ENCODE data around the gene MITD1. TPM values are rescaled to one million over a fixed set of nuclear protein-coding genes. Genes with fewer than 3 reads are reported as not detected.

Gene MITD1
- total and polyA plus RNA-seq, 2 of the 13 experiments (the other 11 are each of a cell fraction or from before 2014, with no cell fraction given): 17.8 to 43.7 TPM

DNA sequence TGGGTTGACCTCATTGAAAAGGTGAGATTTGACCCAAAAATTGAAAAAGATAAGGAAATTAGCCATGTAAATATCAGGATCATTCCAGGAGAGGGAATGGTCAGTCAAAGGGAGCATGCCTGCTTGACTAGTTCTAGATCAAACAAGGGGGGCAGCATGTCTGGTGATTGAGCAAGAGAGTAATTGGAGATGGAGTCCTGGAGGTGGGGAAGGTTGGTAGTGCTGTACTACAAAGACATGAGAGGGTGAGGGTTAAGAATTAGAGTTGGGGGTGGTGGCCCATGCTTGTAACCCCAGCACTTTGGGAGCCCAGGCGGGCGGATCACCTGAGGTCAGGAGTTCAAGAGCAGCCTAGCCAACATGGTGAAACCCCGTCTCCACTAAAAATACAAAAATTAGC, 2.2 kb upstream of the MITD1 start (continued):
- no peak for TF ChIP-seq NKX3-1 (CRISPR knock-in tag; IDR thresholded peaks at IDR 0.05)
- TF ChIP-seq, protein P1, sequence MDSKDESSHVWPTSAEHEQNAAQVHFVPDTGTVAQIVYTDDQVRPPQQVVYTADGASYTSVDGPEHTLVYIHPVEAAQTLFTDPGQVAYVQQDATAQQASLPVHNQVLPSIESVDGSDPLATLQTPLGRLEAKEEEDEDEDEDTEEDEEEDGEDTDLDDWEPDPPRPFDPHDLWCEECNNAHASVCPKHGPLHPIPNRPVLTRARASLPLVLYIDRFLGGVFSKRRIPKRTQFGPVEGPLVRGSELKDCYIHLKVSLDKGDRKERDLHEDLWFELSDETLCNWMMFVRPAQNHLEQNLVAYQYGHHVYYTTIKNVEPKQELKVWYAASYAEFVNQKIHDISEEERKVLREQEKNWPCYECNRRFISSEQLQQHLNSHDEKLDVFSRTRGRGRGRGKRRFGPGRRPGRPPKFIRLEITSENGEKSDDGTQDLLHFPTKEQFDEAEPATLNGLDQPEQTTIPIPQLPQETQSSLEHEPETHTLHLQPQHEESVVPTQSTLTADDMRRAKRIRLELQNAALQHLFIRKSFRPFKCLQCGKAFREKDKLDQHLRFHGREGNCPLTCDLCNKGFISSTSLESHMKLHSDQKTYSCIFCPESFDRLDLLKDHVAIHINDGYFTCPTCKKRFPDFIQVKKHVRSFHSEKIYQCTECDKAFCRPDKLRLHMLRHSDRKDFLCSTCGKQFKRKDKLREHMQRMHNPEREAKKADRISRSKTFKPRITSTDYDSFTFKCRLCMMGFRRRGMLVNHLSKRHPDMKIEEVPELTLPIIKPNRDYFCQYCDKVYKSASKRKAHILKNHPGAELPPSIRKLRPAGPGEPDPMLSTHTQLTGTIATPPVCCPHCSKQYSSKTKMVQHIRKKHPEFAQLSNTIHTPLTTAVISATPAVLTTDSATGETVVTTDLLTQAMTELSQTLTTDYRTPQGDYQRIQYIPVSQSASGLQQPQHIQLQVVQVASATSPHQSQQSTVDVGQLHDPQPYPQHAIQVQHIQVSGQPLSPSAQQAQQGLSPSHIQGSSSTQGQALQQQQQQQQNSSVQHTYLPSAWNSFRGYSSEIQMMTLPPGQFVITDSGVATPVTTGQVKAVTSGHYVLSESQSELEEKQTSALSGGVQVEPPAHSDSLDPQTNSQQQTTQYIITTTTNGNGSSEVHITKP (CRISPR knock-in tag; IDR thresholded peaks at IDR 0.05; ENCODE audit: low read depth): no peak
- TF ChIP-seq, protein P2, sequence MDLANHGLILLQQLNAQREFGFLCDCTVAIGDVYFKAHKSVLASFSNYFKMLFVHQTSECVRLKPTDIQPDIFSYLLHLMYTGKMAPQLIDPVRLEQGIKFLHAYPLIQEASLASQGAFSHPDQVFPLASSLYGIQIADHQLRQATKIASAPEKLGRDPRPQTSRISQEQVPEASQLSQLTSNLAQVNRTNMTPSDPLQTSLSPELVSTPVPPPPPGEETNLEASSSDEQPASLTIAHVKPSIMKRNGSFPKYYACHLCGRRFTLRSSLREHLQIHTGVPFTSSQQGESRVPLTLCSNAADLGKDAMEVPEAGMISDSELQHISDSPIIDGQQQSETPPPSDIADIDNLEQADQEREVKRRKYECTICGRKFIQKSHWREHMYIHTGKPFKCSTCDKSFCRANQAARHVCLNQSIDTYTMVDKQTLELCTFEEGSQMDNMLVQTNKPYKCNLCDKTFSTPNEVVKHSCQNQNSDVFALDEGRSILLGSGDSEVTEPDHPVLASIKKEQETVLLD (CRISPR knock-in tag; IDR thresholded peaks at IDR 0.05; ENCODE audit: low read depth): no peak
- TF ChIP-seq ELF3 (CRISPR knock-in tag; IDR thresholded peaks at IDR 0.05): 0 out of 2 replicates have a peak, but pooled peaks have one; percentile 4
- no peak for TF ChIP-seq ZNF496 (CRISPR knock-in tag; IDR thresholded peaks at IDR 0.05; ENCODE audit: insufficient replicate concordance)
- no peak for TF ChIP-seq STAG1 (CRISPR knock-in tag; IDR thresholded peaks at IDR 0.05)
- no peak; the same call in 1 of the 2 replicates for TF ChIP-seq ZNF614 (CRISPR knock-in tag; IDR thresholded peaks at IDR 0.05; ENCODE audit: borderline replicate concordance)
- TF ChIP-seq ZNF746 (CRISPR knock-in tag; IDR thresholded peaks at IDR 0.05): no peak
- no peak for TF ChIP-seq ZSCAN25 (CRISPR knock-in tag; IDR thresholded peaks at IDR 0.05)
- TF ChIP-seq ZNF782 (CRISPR knock-in tag; IDR thresholded peaks at IDR 0.05; ENCODE audit: borderline replicate concordance): peak; percentile 56; the same call in 1 of the 2 replicates
- TF ChIP-seq, protein P3, sequence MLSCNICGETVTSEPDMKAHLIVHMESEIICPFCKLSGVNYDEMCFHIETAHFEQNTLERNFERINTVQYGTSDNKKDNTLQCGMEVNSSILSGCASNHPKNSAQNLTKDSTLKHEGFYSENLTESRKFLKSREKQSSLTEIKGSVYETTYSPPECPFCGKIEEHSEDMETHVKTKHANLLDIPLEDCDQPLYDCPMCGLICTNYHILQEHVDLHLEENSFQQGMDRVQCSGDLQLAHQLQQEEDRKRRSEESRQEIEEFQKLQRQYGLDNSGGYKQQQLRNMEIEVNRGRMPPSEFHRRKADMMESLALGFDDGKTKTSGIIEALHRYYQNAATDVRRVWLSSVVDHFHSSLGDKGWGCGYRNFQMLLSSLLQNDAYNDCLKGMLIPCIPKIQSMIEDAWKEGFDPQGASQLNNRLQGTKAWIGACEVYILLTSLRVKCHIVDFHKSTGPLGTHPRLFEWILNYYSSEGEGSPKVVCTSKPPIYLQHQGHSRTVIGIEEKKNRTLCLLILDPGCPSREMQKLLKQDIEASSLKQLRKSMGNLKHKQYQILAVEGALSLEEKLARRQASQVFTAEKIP (CRISPR knock-in tag; IDR thresholded peaks at IDR 0.05; ENCODE audit: borderline replicate concordance): no peak
- peak; percentile 48; the same call in 1 of the 2 replicates for TF ChIP-seq ARID4A (CRISPR knock-in tag; IDR thresholded peaks at IDR 0.05; ENCODE audit: borderline replicate concordance)
- TF ChIP-seq MYPOP (CRISPR knock-in tag; IDR thresholded peaks at IDR 0.05): peak; percentile 34; the same call in 1 of the 2 replicates
- TF ChIP-seq ZNF550 (CRISPR knock-in tag; IDR thresholded peaks at IDR 0.05; ENCODE audit: borderline replicate concordance): no peak
- no peak for TF ChIP-seq ZBTB38 (CRISPR knock-in tag; IDR thresholded peaks at IDR 0.05)
- TF ChIP-seq BORCS8-MEF2B (CRISPR knock-in tag; IDR thresholded peaks at IDR 0.05): no peak
- 0 out of 2 replicates have a peak, but pooled peaks have one; percentile 40 for TF ChIP-seq ZMYM3 (CRISPR knock-in tag; IDR thresholded peaks at IDR 0.05)
- 0 out of 2 replicates have a peak, but pooled peaks have one; percentile 1 for TF ChIP-seq ERF (CRISPR knock-in tag; IDR thresholded peaks at IDR 0.05)

All from HepG2 (cell line).